Activated T-cell treated with anti-CD3 and anti-CD28 coated beads, Interleukin-2, amount 50 U/mL, for 48 hours (primary cell): ENCODE results near the gene PILRA.
A peak's percentile ranks its signal among the peaks of the same experiment; 100 is the strongest.
"Not testable (repeated sequence)": the region's sequence is repeated elsewhere in the genome, so short reads cannot be mapped to it uniquely, and the experiment has no call there.

Source experiments
- DNase-seq, 2 experiments: peaks; one replicate each; pipeline ENCODE4 v3.0.0-alpha.2; 2020

PILRA gene

GRCh38 chr7:100381531-100382233, 8.4 kb downstream of the PILRA start:
- not testable (repeated sequence) for DNase-seq

GRCh38 chr7:100382234-100382853, 9.1 kb downstream of the PILRA start:
- DNase-seq = not testable (repeated sequence)

DNA sequence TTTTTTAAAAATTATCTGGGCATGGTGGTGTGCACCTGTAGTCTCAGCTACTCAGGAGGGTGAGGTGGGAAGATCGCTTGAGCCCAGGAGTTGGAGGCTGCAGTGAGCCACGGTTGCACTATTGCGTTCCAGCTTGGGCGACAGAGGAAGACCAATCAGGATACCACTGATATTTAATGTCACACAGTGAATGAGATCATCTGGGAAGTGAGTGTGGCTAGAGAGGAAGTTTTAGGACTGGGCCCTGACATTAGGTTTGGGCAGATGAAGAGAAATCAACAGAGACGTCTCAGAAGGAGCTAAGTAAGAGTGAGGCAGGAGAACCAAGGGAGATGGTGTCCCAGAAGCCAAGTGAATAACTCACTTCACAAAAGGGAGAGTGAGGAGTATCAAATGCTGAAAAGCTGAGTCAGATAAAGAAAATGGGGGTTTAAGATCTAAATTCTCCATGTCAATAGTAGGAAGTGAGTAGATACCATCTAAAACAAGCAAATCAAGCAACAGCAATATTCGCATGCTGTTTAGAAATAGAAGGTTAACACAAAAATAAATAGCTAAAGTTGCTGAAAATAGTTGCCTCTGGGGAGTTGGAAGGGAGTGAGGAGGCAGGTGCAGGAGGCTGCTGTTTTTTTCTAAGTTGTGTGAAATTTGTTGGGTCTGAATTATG, 11.5 kb downstream of the PILRA start:
- DNase-seq = no peak

GRCh38 chr7:100386940-100387339, 13.7 kb downstream of the PILRA start:
- DNase-seq = no peak

DNA sequence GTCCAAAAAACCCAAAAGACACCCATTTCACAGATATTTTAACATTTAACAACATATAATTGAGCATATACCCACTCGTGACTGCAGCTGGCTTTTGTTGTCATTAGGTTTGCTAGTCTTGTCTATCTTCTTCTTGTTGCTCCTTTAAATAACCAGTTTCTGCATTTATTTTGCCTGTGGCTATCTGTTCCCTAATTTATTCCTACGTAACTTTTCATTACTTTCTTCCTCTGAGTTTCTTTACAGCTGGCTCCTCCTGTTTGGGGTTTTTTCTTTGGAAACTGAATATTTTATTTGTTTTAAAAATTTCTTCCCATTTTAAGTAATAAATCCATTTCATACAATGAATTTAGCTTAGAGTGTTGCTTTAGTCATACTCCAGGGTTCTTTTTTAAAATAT, 14.4 kb downstream of the PILRA start:
- no peak for DNase-seq

GRCh38 chr7:100389437-100390088, 16.3 kb downstream of the PILRA start:
- DNase-seq = no peak

DNA sequence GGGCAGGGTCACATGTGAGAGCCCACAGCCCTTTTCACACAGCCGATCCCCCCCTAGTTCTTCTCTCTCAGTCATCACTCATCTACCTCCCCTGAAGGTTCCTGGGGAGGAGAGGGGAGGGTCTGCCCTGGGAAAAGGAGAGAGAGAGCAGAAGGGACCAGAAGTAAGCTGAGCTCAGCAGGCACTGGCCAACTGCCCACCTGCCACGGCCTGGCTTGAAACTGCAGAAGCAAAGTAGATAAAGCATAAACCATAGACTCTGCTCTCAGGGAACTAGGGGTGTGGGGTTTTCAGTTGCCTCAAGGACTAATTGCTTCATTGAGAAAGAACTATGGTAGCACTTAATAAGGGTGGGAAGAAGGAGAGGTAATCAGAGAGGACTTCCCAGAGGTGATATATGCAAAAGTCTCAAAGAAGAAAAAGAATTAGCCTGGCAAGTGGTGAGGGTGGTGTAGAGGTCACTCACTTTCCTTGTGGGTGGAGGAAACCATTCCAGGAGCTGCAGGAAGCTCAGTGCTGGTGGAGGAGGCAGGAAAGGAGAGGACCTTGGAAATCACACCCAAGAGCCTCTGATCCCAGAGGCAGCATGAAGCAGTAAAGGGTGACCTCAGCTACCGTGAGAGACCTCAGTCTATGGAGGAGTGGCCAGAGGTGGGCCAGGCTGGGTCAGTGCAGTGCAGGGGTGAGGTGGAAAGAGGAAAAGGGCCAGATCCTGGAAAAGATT, 17.2 kb downstream of the PILRA start:
- DNase-seq = no peak

- no peak for DNase-seq
Observed at GRCh38 chr7:100393233-100393905, 20.1 kb downstream of the PILRA start.

DNA sequence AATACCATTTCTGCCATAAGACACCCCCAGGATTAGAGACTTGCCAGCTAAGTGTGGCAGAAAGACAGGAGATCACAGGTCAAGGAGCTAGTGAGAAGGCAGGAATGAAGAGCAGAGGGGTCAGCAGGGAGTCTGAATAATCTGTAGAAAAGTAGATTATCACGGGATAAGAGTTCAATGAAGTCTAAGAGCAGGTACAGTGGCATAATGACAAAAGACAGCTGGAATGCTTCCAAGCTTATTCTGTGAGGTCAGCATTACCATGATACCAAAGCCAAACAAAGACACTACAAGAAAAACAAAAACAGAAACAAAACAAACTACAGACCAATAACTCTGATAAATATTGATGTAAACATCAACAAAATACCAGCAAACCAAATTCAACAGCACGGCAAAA, 20.8 kb downstream of the PILRA start:
- DNase-seq = no peak

- peak in 1 of 2 experiments; percentile 55 for DNase-seq
Observed at GRCh38 chr7:100396421-100396982, 23.2 kb downstream of the PILRA start.

DNA sequence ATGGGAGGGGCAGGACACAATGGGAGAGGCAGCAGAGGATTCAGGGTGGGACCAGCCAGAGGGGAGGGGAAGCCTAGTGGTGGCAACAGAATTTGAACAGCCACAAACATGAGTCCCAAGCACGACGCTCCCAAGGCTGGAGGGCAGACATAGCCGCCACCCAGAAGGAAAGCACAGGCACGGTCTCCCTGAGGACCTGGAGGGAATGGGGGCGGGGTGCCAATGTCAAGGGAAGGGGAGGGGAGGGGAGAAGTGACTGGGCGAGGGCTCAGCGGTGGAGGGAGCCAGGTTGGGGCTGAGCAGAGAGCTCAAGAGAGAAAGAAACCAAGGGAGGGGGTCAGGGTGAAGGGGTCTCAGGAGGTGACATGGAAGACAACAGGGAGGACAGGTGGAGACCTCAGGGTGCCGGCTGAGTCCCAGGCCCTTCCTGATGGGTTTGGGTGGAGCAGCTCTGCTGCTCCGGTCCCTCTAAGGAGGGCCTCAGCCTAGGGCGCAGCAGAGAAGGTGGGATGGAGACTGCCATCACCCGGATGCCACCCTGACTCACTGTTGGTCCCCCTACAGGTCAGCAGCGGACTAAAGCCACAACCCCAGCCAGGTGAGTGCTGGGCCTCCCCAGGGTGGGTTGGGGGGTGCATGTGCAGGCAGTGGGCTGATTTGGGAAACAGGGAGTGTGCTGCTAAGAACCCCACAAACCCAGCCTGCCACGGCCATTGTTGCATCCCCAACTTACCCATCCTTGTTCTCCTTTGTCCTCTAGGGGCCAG, 24.2 kb downstream of the PILRA start:
- DNase-seq = no peak

DNA sequence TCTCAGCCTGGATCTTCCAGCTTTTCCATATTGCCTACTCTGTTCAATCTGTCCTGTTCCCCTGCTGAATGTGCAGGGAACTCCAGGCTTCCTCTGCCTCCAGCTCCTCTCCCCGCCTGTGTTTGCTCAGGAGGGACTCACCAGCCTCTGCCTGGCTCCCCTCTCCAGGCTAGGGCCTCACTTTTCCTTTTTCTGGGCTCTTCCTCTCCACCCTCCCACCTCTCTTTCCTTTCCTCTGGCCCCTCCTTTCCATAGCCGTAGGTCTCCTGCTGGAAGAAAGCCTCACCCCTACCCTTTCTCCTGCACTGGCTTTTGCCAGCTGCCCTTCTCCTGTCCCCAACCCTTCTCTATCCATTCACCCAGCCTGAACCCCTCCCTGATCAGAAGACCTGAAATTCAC, 25.0 kb downstream of the PILRA start:
- DNase-seq = no peak

- no peak for DNase-seq
Observed at GRCh38 chr7:100400041-100400440, 26.8 kb downstream of the PILRA start.

DNA sequence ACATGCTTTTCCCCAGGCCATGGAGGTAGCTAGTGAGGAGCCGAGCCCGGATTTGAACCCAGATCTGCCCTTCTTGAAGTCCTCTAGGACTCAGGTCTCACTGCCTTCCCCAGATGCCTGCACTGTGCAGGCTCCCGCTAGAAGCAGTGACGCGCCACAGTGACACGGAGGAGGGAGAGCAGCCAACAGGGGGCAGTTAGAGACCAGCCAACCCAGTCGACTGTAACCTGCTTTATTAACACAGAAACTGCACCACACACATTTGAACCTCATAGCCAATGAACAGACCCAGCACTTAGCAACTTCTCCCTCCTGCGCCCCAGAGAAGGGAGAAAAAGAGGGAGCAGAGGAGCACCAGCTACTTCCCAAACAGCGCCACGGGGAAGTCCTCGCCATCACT, 27.4 kb downstream of the PILRA start:
- DNase-seq = no peak

DNA sequence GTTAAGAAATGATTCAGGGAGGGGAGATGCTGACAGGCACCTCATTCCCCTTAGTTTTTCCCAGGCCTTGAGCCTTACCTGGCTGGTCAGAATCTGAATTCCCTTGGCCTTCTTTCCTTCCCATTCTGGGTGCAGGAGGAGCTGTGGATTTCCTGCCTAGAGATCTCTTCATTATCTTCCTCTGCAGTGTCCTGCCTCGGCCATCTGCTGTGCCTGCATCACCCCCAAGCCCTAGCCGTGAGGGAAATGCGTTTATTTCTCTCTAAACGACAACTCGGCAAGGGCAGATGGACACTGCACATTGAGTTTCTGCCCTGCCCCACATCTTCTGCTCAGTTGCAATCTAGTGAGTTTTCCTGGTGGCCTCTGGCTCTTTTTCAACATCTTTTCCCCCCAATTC, 28.5 kb downstream of the PILRA start:
- DNase-seq = no peak

DNA sequence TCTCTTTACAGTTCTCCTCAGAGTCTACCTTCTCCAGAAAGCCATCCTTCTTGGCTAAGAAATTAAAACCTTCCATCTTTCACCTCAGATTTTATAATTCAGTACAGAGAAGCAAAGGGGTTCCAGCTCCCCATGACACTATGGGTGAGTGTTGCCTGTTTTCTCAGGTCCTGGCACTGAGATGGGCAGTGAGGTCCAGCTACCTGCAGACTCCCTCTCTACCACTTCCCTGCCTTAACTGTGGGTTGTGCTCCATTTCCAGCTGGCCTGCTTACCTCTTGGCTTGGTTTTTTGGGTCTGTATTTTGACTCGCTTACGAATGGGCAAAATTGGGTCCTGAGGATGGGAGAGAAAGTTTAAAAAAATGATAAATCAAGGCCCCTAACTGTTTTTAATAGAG, 29.0 kb downstream of the PILRA start:
- DNase-seq = no peak

DNA sequence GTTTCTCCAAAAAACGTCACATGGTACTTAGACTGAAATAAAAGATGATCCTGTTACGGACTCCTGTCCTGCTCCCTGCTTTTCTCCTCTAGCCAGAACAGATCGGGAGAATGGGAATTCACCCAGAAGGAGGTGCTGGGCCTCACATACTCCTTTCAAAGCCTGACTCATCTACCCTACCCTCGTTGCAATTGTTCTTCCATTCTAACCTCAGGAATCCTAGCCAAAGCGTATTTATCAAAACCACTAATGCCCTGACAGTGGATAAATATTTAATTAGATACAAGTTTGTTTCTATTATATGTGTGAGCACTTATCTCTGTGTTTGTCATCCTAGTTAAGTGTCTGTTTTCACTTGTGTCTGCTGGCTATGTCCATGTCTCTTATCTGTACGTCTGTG, 33.5 kb downstream of the PILRA start:
- no peak for DNase-seq

DNA sequence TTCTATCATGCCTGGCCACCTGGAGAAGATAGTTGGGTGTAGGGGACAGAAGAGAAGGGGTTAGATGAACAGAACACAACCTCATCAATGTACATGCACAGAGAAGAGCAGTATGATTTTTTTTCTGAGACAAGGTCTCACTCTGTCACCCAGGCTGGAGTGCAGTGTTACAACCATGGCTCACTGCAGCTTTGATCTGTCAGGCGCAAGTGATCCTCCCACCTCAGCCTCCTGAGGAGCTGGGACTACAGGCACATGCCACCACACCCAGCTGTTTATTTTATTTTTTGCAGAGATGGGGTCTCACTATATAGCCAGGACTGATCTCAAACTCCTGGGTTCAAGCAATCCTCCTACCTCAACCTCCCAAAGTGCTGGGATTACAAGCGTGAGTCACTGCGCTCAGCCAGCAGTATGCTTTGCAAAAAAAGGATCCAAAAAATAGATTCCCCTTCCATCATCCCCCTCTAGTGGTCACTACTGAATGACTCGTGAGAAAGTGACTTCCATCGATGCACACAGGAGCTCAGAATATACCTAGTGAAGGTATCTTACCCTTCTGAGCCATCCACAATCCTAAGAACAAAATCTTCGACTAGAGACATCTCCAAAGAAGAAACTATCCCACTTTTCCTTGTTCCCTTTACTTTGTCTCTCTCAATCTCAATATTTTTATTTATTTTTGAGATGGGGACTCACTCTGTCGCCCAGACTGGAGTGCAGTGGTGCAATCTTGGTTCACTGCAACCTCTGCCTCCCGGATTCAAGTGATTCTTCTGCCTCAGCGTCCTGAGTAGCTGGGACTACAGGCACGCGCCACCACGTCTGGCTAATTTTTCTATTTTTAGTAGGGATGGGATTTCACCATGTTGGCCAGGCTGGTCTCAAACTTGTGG, 34.2 kb downstream of the PILRA start:
- DNase-seq = peak; percentile 49 to 51

DNA sequence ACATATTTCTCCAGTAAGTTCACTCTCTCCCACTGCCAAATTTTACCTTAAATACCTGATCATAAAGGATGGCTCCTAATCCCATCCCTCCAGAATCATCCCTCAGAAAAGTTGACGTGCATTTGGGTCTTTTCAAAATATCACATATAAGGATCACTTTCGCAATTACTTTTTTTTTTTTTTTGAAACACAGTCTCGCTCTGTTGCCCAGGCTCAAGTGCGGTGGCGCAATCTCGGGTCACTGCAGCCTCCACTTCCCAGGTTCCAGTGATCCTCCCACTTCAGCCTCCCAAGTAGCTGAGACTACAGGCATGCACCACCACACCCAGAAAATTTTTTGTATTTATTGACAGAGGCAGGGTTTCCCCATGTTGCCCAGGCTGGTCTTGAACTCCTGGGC, 37.8 kb downstream of the PILRA start:
- no peak for DNase-seq

DNA sequence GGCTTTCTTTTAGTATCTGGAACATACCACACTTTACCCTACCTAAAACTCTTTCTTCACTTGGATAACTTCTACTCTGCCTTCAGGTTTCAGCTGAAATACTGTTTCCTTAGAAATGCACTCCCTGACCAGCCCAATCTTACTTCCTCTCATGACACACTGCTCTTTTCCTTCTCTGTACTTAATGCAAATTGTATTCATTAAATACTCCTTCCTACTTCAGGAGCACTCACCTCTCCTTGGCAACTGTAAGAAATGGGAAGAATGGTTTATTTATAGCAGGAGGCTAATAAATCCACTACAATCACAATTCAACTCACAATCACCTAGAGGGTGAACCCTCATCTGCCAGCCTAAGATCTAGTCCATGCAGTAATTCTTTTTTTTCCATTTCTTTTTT, 40.1 kb downstream of the PILRA start:
- no peak for DNase-seq
